ACHN (cell line): ENCODE results near the gene SLCO2A1.

Source experiments
- DNase-seq: peaks from one replicate; pipeline ENCODE4 v3.0.0-alpha.2; 2015
- in situ Hi-C: cut with HindIII; loops from 2 replicates; pipeline ENCODE4 v1.10.0; 2017; ENCODE audit warnings: low sequenced_read_pairs, low pct_ligation_motif_present, low pct_unique_long_range_greater_than_20kb

Gene SLCO2A1

DNA sequence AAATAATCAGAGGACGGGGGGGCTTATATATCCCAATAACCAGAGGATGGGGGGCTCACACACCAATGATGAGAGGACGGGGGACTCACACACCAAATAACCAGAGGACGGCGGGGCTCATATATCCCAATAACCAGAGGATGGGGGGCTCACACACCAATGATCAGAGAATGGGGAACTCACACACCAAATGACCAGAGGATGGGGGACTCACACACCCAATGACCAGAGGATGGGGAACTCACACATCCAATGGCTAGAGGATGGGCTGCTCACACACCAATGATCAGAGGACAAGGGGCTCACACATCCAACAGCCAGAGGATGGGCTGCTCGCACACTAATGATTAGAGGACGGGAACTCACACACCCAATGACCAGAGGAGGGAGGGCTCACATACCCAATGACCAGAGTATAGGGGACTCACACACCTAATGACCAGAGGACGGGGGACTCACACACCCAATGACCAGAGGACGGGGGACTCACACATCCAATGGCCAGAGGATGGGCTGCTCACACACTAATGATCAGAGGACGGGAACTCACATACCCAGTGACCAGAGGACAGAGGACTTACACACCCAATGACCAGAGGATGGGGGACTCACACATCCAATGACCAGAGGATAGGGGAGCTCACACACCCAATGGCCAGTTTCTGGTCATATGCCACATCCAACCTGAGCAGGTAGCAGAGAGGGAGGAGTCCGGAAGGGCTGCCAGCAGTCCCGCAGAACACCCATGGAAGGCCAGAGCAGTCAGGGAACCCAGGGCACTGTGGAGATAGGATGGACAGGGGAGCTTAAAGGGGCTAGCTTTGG, 144.6 kb downstream of the SLCO2A1 start:
- DNase-seq: no peak
- in situ Hi-C loops: no loop called here

GRCh38 chr3:133884054-133884886, 145.5 kb downstream of the SLCO2A1 start:
- in situ Hi-C loops: no loop called here
- no peak for DNase-seq

GRCh38 chr3:133883641-133884040, 146.1 kb downstream of the SLCO2A1 start:
- no peak for DNase-seq
- in situ Hi-C loops: no loop called here

DNA sequence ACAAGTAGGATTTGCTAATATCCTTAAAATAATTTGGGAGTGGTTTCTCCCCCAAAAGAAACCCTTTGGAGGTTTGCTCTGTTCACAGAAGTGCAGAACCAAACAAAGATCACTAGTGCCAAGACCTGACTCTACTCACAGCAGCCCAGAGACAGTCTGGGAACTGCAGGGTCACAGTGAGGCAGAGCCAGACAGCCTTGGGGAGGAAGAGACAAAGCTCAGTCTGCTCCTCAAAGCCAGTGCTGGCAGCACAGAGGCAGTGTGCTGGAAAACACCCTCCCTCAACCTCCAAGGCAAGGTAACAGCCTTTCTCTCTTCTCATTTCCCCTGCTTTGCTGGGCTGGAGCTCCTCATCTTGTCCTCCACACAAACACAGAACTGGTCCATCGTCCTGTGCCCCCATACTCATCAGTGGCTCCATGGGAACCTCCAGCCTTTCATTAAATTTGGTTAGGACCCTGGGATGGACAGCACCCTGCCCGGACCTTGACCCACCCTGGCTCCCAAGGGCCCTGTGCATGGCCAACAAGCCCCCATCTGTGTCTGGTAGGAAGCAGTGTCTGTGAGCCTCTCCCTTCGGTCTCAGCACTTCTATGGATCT, 146.6 kb downstream of the SLCO2A1 start:
- no peak for DNase-seq
- in situ Hi-C loops: no loop called here

GRCh38 chr3:133881939-133882825, 147.5 kb downstream of the SLCO2A1 start:
- no peak for DNase-seq
- in situ Hi-C loops: no loop called here

GRCh38 chr3:133881492-133881891, 148.2 kb downstream of the SLCO2A1 start:
- in situ Hi-C loops: no loop called here
- no peak for DNase-seq

DNA sequence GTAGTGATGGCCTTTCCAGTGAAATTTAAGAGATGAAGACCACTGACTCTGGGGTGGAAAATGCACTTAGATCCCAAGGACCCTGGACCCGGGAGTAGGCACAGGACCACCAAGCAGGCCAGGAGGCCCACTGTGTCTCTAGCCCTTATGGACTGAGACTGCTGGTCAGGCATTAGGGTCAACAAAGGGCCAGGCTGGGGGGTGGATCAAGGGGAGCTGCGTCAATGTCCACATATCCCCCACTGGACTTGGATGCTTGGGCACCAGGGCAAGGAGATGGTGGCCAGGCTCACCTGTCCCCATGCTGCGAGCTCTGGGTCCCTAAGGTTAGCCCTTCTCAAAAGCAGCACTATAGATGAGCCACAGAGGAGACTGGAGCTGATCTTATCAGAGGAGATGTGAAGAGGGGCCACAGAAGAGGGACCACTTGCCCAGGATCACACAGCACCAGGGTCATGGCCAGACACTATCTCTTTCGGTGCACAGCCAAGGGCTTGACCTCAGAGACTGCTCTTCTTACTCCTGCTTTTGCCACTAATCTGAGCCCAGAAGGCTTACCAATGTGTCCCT, 148.8 kb downstream of the SLCO2A1 start:
- in situ Hi-C loops: no loop called here
- DNase-seq: no peak

- in situ Hi-C loops: no loop called here
- no peak for DNase-seq
These were observed 149.4 kb downstream of the SLCO2A1 start for GRCh38 chr3:133880287-133880686.

DNA sequence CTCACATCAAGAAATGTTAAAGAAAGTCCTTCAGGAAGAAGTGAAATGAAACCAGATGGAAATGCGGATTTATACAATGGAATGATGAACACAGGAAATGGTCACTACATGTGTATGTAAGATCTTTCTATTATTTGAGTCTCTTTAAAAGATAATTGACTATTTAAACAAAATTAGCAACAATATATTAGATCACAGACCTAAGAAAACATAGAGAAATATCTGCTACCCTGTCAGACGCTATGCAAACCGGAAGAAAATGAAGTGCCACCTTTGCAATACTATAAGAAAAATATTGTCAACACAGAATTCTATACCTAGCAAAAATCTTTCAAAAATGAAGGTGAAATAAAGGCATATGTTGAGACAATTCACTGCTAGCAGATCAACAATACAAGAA, 151.2 kb downstream of the SLCO2A1 start:
- no peak for DNase-seq
- in situ Hi-C loops: no loop called here
